HG03159 (cell line): ENCODE results near the gene ZNF783.
"Not testable (repeated sequence)": the region's sequence is repeated elsewhere in the genome, so short reads cannot be mapped to it uniquely, and the experiment has no call there.

Experiments
- ATAC-seq: cut with Tn5 transposase; IDR thresholded peaks from one replicate; pipeline ENCODE4 v1.9.1; 2021; ENCODE audit warnings: mild to moderate bottlenecking, moderate library complexity; ENCODE audit not compliant: unreplicated experiment

ZNF783 gene

GRCh38 chr7:149297034-149297755, 35.2 kb downstream of the ZNF783 start:
- no peak for ATAC-seq

GRCh38 chr7:149300620-149301285, 38.8 kb downstream of the ZNF783 start:
- ATAC-seq, result no peak

DNA sequence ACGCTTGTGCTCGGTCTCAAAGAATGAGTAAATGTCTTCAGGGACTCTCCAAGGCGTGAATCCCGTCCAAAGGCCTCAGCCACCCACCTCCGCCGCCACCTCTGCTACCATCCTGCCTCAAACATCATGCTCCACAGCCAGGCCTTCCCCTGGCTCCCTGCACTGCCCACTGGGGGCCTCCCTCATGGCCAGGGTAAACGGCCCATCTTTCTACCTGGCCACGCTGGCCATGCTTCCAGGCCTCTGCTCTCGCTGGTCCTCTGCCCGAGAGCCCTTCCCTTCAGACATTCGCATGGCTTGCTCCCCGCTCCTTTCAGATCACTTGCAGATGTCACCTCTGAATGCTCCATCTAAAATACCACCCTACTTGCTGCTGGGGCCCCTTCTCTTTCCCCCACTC, 40.2 kb downstream of the ZNF783 start:
- ATAC-seq, result no peak

DNA sequence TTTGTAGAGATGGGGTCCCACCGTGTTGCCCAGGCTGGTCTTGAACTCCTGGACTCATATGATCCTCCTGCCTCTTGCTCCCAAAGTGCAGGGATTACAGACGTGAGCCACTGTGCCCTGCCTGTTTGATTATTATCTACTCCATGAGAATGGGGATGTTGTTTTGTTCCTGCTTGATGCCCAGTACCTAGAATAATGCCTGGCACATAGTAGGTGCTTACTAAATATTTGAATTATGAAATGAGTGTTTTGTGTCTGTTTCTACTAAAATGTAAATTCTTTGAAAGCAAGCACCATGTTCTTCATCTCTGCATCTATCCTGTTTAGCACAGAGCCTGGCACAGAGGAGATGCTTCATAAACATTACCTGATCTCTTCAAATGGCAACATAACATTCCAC, 40.9 kb downstream of the ZNF783 start:
- no peak for ATAC-seq

- ATAC-seq, result no peak
Measured at GRCh38 chr7:149304006-149304405, 42.0 kb downstream of the ZNF783 start.

DNA sequence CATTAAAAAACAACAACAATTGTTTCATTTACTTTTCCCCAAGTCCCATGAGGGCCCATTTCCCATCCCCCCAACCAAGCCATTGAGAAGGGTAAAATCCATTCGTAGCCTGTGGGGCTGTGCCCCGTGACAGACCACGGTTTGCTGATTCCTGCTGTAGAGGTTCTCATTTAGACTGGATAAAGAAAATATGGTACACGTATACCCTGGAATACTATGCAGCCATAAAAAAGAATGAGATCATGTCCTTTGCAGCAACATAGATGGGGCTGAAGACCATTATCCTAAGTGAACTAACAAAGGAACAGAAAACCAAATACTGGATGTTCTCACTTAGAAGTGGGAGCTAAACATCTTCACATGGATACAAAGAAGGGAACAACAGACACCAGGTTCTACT, 44.9 kb downstream of the ZNF783 start:
- ATAC-seq, result no peak

- ATAC-seq, result no peak
Measured at GRCh38 chr7:149307775-149308501, 45.9 kb downstream of the ZNF783 start.

DNA sequence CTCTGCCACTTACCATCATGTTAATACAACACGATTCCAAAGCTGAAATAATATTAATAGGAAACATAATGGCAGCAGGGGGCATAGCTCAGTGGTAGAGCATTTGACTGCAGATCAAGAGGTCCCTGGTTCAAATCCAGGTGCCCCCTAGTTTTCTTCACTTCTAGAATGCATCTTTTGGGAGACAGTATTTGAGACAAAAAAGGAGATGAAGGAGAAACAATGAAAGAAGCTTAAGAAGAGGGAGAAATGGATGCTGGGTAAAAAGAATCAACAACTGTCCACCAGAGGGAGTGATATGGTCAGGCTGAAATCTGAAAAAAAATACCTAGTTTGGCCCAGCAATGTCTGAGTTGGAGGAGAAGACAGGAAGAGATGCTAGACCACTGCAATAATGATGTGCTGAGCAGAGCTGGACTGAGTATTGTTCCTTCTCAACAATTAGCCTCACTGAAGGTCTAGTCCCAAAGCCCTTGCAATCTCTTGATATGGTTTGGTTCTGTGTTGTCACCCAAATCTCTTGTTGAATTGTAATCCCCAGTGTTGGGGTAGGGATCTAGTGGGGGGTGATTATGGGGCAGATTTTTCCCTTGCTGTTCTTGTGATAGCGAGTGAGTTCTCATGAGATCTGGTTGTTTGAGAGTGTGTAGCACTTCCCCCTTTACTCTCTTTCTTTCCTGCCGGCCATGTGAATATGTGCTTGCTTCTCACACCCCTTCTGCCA, 48.3 kb downstream of the ZNF783 start:
- ATAC-seq, result no peak

DNA sequence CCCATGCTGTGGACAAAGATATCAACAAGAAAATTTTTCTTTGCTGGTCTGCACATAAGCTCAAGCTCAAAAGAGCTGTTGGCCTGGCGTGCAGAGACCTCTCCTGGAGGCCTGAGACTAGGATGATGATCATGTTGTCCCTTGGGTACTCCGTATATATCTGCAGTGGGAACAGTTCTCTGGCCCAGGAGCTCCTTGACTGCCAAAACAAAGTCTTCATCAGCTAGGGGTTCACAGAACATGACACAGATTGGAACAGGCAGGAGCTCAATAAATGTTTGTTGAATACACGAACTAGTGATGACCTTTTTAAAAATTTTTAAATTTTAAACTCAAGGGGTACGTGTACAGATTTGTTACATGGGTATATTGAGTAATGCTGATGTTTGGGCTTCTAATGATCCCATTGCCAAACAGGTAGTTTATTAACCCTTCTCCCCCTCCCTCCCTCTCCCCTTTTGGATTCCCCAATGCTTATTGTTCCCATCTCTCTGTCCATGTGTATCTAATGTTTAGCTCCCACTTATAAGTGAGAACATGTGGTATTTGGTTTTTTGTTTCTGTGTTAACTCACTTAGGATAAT, 49.1 kb downstream of the ZNF783 start:
- ATAC-seq, result no peak

- ATAC-seq, result no peak
Measured at GRCh38 chr7:149313981-149314380, 52.0 kb downstream of the ZNF783 start.

DNA sequence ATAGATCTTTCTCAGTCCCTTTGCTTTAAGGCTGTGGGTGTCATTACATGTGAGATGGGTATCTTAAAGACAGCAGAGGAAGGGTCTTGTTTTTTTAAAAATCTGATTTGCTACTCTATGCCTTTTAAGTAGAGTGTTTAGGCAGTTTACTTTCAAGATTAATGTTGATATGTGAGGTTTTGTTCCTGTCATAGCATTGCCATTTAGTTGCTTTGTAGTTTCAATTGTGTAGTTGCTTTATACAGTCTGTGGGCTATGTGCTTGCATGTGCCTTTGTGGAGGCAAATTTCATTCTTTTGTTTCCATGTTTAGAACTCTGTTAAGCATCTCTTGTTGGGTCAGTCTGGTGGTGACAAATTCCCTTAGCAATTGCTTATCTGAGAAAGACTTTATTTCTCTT, 54.6 kb downstream of the ZNF783 start:
- no peak for ATAC-seq

DNA sequence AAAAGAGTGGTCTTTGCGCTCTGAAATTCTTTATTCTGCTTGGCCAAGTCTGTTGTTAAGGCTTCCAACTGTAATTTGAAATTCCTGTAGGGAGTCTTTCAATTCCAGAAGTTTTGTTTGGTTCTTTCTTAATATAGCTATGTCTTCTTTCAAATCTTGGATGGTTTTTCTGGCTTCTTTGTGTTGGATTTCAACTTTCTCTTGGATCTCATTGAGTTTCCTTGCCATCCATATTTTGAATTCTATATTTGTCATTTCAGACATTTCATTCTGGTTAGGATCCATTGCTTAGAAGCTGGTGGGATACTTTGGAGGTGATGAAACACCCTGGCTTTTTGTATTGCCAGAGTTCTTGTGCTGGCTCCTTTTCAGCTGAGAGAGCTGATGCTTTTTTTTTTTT, 55.5 kb downstream of the ZNF783 start:
- no peak for ATAC-seq

DNA sequence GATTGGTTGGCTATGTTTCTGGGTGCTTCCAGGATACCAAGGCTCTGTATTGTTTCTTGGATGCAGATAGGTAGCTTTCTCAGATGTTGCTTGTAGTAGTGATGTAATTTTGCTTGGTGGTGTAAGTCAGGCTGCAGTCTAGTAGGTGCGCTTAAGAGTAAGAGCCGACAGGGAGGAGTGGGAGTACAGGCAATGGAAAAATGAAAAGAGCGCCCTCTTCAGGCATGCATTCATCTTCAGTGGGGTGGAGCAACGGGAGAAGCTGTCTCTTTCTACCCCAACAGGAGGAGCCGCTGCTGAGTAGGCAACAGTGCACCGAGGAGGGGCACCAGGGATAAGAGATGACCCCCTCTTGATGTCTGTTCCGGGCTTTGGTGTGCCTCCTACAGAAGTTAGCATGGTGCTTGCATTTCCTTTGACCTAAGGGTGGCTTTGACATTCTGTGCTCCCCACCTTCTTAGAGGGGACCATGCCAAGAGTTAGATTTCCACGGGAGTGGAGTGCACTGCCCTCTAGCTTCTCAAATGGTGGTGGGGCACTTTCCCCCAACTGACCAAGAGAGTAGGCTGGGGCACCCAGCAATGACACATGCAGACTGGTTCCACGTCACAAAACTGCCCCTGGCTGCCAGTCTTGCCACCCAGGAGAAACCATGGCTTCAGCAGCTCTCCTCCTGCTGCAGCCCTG, 56.1 kb downstream of the ZNF783 start:
- no peak for ATAC-seq

DNA sequence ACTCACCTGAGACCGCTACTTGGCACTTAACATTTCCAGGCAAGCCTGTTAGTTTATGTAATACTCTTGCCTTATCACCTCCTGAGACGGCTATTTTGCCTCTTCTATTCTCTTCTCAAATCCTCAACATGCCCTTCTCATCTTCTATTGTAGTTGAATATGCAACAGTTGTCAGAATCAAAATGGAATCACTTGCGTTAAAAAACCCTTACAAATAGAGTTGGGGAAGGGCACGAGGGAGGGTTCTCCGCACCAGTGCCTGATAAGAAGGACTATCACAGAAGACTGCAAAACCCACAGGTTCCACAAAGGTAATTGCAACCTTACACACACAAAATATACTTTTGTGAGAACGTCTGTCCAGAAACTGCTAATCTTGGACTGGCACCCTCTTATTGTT, 57.4 kb downstream of the ZNF783 start:
- no peak for ATAC-seq

DNA sequence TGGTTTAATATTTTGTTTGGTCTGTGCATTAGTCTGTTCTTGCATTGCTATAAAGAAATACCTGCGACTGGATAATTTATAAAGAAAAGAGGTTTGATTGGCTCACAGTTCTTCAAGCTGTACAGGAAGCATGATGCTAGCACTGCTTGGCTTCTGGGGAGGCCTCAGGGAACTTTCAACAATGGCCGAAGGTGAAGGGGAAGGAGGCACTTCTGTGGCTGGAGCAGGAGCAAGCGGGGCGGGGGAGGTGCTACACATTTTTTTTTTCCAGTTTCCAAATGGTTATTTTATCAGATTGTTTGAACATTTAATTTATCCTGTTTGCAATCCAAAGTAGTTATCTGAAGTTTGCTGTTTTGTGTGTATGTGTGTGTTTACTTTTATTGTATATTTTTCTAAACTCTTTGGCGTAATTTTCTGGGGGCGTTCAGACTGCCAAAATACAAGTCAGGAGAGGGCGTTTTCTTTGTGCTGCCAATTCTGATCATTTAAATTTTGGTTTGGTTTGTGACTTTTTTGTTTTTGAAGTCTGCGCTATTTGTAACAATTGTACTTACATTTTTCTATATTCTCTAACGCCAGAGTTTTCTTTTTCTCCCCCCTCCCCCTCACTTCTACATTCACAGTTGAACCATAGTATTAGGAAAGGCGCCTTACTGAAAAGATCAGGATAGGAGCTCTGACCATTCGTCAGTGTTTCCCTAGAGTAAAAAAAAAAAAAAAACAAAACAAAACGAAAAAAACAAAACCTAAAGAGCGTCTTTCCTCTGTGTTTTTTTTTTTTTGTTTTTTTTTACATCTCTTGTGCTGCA, 58.5 kb downstream of the ZNF783 start:
- no peak for ATAC-seq

DNA sequence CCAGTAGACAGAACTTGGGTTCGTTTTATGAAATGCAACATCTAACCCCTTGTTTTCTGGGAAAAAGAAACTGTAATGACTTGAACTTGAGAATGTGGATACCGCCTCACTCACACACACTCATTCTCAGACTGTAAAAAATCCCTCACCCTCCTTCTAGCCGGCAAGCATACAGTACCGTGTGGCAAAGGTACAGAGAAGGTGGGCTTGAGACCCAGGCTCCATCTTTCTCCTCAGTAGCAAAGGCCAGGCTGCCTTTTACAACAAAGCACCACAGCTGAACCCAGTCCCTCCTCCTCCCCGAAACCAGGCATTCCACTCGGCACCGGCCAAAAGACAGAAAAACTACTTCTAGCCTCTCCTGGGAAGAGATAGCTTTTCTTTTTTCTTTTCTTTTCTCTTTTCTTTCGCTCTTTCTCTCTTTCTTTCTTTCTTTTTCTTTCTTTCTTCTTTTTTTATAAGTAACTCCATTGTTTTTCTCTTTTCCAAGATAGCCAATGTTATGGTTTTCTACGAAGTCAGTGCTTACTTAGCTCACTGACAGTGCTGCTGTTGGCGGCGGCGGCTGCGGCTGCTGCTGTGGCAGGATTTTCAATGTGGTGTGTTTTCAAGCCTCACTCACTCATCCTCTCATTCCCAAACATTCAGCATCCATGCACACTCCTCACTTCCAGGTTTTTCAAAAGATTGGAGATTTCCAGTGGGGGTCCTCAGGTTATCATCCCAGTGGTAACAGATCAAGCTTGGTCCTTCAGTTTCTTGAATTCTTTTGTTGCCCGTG, 59.3 kb downstream of the ZNF783 start:
- ATAC-seq, result not testable (repeated sequence)

DNA sequence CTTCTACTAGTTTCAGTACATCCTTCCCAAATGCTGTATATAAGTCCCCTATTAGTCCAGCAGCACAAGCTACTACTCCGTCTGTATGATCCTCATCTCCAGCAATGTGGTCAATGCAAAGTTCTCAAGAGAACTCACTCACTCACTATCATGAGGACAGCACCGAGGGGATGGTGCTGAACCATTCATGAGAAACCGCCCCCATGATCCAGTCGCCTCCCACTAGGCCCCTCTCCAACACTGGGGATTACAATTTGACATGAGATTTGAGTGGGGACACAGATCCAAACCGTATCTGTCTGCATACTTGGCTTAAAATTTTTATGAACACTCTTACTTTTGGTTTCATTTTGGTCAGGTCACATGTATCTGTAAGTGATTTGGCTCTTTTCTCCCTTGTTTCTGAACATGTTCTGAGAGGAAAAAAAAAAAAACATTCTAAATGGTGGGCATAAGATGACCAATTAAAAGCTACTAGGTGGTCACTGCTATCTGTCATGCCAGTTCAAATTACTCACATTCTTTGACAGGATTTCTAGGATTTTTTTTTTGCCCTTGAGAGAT, 60.1 kb downstream of the ZNF783 start:
- ATAC-seq, result no peak

DNA sequence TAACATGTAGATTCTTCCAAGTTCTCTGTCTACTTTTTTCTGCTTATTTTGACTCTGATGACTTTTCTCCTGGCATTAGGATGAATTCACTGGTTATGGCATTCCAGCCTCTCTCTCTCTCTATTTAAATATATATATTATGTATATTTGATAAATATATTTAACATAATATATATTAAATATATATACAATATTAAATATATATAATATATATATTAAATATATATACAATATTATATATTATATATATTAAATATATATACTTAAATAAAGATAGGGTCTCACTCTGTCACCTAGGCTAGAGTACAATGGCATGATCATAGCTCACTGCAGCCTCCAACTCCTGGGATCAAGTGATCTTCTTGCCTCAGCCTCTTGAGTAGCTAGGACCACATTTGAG, 60.7 kb downstream of the ZNF783 start:
- no peak for ATAC-seq

- ATAC-seq, result no peak
Measured at GRCh38 chr7:149325248-149325647, 63.3 kb downstream of the ZNF783 start.
